GM12874 (cell line): ENCODE results near the gene CSNK1D.

Experiments used
- TF ChIP-seq, protein P1 (sequence below): IDR thresholded peaks from 2 replicates; pipeline ENCODE4 v1.5.1; 2011; ENCODE audit warnings: low read depth, mild to moderate bottlenecking, control low read depth, low read length, moderate library complexity; ENCODE audit not compliant: insufficient read depth

The CSNK1D gene

DNA sequence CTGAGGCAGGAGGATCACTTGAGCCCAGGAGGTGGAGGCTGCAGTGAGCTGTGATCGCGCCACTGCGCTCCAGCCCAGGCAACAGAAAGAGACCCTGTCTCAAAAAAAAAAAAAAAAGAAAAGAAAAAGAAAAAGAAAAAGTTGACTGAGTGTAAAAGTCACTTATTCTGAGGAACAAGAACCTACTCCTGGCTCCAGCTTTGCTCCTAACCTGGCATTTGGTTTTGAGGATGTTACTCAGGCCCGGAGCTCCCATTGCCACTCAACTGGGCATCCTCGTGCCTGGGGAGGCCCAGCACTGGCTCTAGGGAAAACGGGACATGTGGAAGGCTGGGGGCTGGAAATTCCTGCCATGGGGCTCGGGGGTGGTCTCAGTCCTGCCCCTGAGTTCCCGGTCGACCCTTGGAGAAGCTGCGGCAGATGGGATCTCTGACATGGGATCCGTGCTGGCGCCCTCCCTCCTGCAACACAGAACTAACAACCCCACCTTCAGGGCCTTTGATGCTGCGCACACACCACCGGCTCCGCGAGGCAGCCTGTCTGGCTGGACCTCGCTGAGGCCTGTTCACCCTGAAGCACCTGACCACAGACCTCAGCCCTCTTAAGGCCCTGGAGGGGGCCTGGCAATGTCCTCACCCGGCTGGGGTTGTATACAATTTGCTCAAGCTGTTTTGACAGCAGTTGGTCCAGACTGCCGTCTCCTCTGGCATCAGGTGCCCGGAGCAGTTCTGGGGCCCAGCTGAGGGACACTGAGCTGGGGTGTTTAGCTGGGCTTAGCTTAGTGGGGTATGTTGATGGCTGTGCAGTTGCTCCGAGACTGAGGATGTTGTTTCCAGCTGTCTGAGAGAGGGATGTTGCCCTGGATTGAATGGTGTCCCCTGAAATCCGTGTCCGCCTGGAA lies 31.6 kb upstream of the CSNK1D start:
- TF ChIP-seq, protein P1, sequence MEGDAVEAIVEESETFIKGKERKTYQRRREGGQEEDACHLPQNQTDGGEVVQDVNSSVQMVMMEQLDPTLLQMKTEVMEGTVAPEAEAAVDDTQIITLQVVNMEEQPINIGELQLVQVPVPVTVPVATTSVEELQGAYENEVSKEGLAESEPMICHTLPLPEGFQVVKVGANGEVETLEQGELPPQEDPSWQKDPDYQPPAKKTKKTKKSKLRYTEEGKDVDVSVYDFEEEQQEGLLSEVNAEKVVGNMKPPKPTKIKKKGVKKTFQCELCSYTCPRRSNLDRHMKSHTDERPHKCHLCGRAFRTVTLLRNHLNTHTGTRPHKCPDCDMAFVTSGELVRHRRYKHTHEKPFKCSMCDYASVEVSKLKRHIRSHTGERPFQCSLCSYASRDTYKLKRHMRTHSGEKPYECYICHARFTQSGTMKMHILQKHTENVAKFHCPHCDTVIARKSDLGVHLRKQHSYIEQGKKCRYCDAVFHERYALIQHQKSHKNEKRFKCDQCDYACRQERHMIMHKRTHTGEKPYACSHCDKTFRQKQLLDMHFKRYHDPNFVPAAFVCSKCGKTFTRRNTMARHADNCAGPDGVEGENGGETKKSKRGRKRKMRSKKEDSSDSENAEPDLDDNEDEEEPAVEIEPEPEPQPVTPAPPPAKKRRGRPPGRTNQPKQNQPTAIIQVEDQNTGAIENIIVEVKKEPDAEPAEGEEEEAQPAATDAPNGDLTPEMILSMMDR = no peak

DNA sequence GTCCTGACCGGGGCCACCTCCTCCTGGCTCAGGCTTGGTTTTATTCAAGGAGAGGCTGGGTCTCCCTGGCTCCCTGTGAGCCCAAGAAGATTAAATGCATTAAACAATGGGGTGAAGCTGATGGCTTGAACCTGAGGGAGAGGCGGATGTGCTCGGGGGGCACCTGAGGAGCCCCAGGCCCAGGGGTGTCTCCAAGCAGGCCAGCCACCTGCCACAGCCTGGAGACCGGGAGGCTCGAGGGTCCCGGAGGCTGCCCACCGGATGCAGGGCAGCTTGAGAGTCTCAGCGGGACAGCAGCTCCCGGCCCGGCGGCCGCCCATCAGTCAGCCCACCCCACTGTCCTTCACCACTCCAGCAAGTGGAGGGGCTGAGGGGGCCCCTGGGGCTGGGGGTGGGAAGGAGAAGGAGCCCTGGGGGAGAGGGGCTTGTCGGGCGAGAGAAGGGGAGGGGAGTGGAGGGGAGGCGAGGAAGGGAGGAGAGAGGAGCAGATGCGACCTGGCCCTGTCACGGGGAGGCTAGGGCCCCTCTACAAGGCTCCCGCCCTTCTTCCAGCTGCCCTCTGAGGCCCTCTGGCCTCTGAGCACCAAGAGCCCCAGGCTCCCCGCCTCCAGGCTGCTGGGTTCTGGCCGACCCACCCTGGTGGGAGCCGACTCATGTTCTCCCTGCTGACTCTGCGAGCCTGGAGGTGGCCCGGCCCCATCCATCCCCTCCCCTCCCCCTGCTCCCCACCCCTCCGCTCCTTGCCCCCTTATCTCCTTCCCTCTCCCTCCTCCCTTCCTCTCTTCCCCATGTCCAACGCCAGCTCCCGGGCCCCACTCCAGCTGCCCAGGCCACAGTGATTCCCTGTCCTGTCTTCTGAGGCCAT lies 30.7 kb upstream of the CSNK1D start:
- TF ChIP-seq, protein P1 = no peak

DNA sequence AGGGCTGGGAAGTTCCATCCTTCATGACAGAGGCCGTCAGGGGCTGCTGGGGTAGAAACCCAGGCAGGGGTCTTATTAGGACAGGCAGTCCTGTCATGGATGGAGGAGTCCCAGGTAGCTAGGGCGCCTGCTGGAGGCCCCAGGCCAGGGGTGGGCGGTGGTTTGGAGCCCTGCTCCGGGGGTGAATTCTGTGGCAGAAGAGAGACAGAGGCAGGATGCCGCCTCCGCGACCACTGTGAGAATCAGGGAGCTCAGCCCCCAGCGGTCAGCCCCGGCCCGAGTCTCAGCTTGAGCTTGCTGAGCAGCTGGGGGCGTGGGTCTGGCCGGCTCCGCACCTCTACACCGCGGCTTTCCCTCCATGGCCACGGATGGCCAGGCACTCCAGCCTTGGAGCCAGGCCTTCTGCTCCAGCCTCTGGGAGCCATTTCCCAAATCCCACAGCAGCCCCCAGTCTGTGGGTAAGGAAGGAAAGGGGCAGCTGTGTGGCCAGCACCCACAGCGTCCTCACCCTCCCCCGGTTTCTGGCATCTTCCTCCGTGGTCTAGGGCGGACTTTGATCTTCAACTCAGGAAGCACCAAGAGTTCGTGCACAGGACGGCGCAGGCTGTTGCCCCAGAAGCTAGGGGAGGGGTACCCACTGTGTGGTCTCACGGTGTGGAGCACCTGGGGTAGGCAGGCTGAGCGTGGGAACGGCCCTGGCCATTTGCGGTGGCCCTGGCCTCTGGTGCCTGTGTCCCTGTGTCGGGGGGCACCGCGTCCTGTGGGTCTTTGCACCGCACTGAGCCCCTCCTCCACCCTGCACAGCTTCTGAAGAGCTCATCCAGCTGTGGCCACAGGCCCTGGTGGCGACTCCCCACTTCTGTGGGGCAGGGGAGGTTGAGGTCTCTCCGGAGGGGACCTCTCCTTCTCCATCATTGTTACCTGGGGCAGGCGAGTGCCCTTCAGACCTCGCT lies 29.8 kb upstream of the CSNK1D start:
- TF ChIP-seq, protein P1 = no peak

DNA sequence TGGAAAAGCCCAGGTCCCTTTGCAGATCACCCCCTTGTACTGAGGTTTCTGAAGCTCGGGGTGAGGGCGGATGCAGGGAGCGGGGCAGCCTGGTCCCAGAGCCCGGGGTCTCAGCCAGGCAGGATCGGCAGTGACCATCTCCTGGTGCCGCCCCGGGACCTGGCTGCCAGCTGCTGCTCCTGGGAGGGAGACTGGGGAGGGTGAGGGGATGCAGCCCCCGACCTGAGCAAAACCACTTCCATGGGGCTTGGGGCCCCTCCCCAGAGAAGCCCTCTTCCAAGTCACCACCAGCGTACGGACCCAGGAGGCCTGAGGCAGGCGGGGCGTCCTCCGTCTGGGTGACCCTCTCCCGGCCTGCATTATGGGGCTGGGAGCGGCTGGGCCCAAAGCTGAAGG lies 29.1 kb upstream of the CSNK1D start:
- TF ChIP-seq, protein P1 = no peak

GRCh38 chr17:82301916-82302567 lies 28.5 kb upstream of the CSNK1D start:
- TF ChIP-seq, protein P1 = no peak

DNA sequence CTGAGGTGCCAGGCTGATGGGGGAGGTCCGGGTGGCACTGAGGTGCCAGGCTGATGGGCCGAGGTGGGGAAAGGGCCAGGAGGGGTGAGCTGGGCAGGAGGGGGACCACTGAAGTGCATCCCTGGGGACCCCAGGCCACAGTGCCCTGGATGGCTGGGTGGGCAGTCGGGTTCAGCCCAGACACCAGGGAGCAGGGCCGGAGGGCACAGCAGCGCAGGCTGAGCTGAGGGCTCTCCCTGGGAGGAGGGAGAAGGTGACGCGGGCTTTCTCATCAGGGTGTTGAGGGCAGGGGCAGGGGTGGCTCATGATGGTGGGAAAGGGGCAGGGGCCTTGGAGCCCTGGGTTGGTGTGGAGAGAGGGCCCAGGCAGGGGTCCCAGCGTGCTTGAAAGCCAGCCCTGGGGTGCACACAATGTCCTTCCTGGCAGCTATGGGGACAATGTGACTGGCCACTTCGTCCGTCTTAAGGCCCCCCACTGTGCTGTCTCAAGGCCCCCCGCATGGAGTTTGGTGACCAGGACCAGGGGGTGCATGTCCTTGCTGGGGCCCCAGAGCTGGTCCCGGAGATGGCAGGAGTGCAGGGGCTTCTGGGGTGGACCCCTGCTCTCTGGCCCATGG lies 27.9 kb upstream of the CSNK1D start:
- TF ChIP-seq, protein P1 = no peak
